Immature natural killer cell (primary cell): ENCODE data around the gene MANBA. TPM values are rescaled to one million over a fixed set of nuclear protein-coding genes. Genes with fewer than 3 reads are reported as not detected.

ENCODE experiments used
- DNase-seq, 3 donors: peaks; one replicate each; pipeline ENCODE4 v3.0.0; 2022; ENCODE audit warnings: mixed read lengths in 1 of 3
- H3K27ac Mint-ChIP-seq, 6 donors: one replicate each; pipeline ENCODE4 v1.8.0; 2020; ENCODE audit warnings: mixed read lengths in 6 of 6, mild to moderate bottlenecking in 5 of 6, inconsistent platforms in 4 of 6, moderate library complexity in 3 of 6
- H3K27me3 Mint-ChIP-seq, 3 donors: one replicate each; pipeline ENCODE4 v1.8.0; 2020 to 2021; ENCODE audit warnings: low read depth in 3 of 3, mild to moderate bottlenecking in 3 of 3, mixed read lengths in 3 of 3, moderate library complexity in 3 of 3, inconsistent platforms in 1 of 3
- H3K36me3 Mint-ChIP-seq, 3 donors: one replicate each; pipeline ENCODE4 v1.8.0; 2020; ENCODE audit warnings: mixed read lengths in 3 of 3, inconsistent platforms in 2 of 3, mild to moderate bottlenecking in 2 of 3
- H3K4me1 Mint-ChIP-seq, 2 donors: one replicate each; pipeline ENCODE4 v1.8.0; 2020; ENCODE audit warnings: inconsistent platforms in 2 of 2, mild to moderate bottlenecking in 2 of 2, mixed read lengths in 2 of 2, moderate library complexity in 1 of 2
- H3K4me3 Mint-ChIP-seq, 5 donors: one replicate each; pipeline ENCODE4 v1.8.0; 2020; ENCODE audit warnings: mild to moderate bottlenecking in 5 of 5, mixed read lengths in 5 of 5, inconsistent platforms in 3 of 5, moderate library complexity in 3 of 5
- H3K9me3 Mint-ChIP-seq, 6 donors: one replicate each; pipeline ENCODE4 v1.8.0; 2020; ENCODE audit warnings: mild to moderate bottlenecking in 6 of 6, mixed read lengths in 6 of 6, inconsistent platforms in 4 of 6, moderate library complexity in 3 of 6
- polyA plus RNA-seq, 3 donors: library from polyadenylated mRNA; unstranded; fragments of 300-500 nt; fragmentation: Illumina TruSeq; gene quantifications; one replicate each; pipeline ENCODE4 v1.2.3, GENCODE V29; 2021

Gene MANBA
- polyA plus RNA-seq, result 10 to 100 TPM; 17.7 to 26.2 (median 18.3) TPM

GRCh38 chr4:102760645-102761295 lies at the start of gene MANBA:
MANBA (minus strand) TSS chr4:102760968; CDS start chr4:102760894, 74 bp downstream.
- H3K27me3 Mint-ChIP-seq, result peaks cover 3 to 9% (median 5%) of the 10 kb centered on the region in 3 donors
- DNase-seq, result peak; percentile 78 to 80 (median 79)
- peak within 1 kb of the TSS; percentile 85 to 94 (median 91) for H3K27ac Mint-ChIP-seq
- H3K36me3 Mint-ChIP-seq, result no peaks in the 10 kb centered on the region
- H3K4me3 Mint-ChIP-seq, result peak within 1 kb of the TSS; percentile 93 to 97 (median 94)
- H3K9me3 Mint-ChIP-seq, result no peaks in the 10 kb centered on the region
- H3K4me1 Mint-ChIP-seq, result peaks cover 22 to 44% of the 10 kb centered on the region in 2 donors

- Mint-ChIP-seq H3K9me3 (peaks cover 0 to 1% (median 0%) of the 10 kb centered on the region in 6 donors), H3K27me3 (peaks cover 3 to 11% (median 3%) of the 10 kb centered on the region in 3 donors), H3K27ac (peak overlapping the region in 3 of 6 donors; percentile 30 to 63 (median 50)), H3K36me3 (peaks cover 0 to 11% (median 10%) of the 10 kb centered on the region in 3 donors), H3K4me3 (peak overlapping the region in 2 of 5 donors; percentile 36 to 40), H3K4me1 (peaks cover 76 to 93% of the 10 kb centered on the region in 2 donors)
- no peak for DNase-seq
Observed at GRCh38 chr4:102809691-102810090, 48.9 kb upstream of the MANBA start.

- H3K4me1 Mint-ChIP-seq, result peaks cover 71 to 88% of the 10 kb centered on the region in 2 donors
- DNase-seq, result no peak
- H3K27me3 Mint-ChIP-seq, result peaks cover 3 to 11% (median 3%) of the 10 kb centered on the region in 3 donors
- H3K9me3 Mint-ChIP-seq, result peaks cover 0 to 1% (median 0%) of the 10 kb centered on the region in 6 donors
- peaks cover 0 to 11% (median 10%) of the 10 kb centered on the region in 3 donors for H3K36me3 Mint-ChIP-seq
- peak overlapping the region in 5 of 6 donors; percentile 1 to 67 (median 33) for H3K27ac Mint-ChIP-seq
- H3K4me3 Mint-ChIP-seq, result peak overlapping the region in 3 of 5 donors; percentile 5 to 14 (median 12)
Observed at GRCh38 chr4:102809190-102809589, 48.4 kb upstream of the MANBA start.

GRCh38 chr4:102808009-102808408 lies 47.2 kb upstream of the MANBA start:
- peak overlapping the region in 1 of 6 donors; percentile 9 for H3K27ac Mint-ChIP-seq
- peaks cover 3 to 11% (median 3%) of the 10 kb centered on the region in 3 donors for H3K27me3 Mint-ChIP-seq
- peaks cover 69 to 84% of the 10 kb centered on the region in 2 donors for H3K4me1 Mint-ChIP-seq
- peaks cover 0 to 17% (median 10%) of the 10 kb centered on the region in 3 donors for H3K36me3 Mint-ChIP-seq
- H3K4me3 Mint-ChIP-seq, result no peak overlapping the region
- H3K9me3 Mint-ChIP-seq, result peaks cover 0 to 1% (median 0%) of the 10 kb centered on the region in 6 donors
- no peak for DNase-seq

GRCh38 chr4:102807345-102807744 lies 46.6 kb upstream of the MANBA start:
- H3K27ac Mint-ChIP-seq, result peak overlapping the region in 1 of 6 donors; percentile 2

GRCh38 chr4:102799816-102800215 lies 39.0 kb upstream of the MANBA start:
- no peak for DNase-seq
- no peak overlapping the region for H3K4me3 Mint-ChIP-seq
- H3K36me3 Mint-ChIP-seq, result peaks cover 7 to 46% (median 36%) of the 10 kb centered on the region in 3 donors
- H3K9me3 Mint-ChIP-seq, result no peaks in the 10 kb centered on the region
- H3K27ac Mint-ChIP-seq, result peak overlapping the region in 1 of 6 donors; percentile 48
- H3K27me3 Mint-ChIP-seq, result peaks cover 0 to 6% (median 4%) of the 10 kb centered on the region in 3 donors
- H3K4me1 Mint-ChIP-seq, result peaks cover 23 to 67% of the 10 kb centered on the region in 2 donors

More at GRCh38 chr4:102807345-102807744, 46.6 kb upstream of the MANBA start:
- Mint-ChIP-seq H3K9me3 (peaks cover 0 to 1% (median 0%) of the 10 kb centered on the region in 6 donors), H3K4me1 (peaks cover 65 to 82% of the 10 kb centered on the region in 2 donors), H3K36me3 (peaks cover 0 to 20% (median 13%) of the 10 kb centered on the region in 3 donors), H3K27me3 (peaks cover 3 to 11% (median 6%) of the 10 kb centered on the region in 3 donors), H3K4me3 (no peak overlapping the region)
- no peak for DNase-seq

GRCh38 chr4:102794999-102795398 lies 34.2 kb upstream of the MANBA start:
- peak overlapping the region in 3 of 6 donors; percentile 41 to 70 (median 49) for H3K27ac Mint-ChIP-seq
- no peak for DNase-seq
- peaks cover 17 to 71% of the 10 kb centered on the region in 2 donors for H3K4me1 Mint-ChIP-seq
- H3K9me3 Mint-ChIP-seq, result no peaks in the 10 kb centered on the region
- H3K27me3 Mint-ChIP-seq, result peaks cover 0 to 11% (median 0%) of the 10 kb centered on the region in 3 donors
- peaks cover 3 to 39% (median 26%) of the 10 kb centered on the region in 3 donors for H3K36me3 Mint-ChIP-seq
- H3K4me3 Mint-ChIP-seq, result no peak overlapping the region

- no peak for DNase-seq
- Mint-ChIP-seq H3K36me3 (peaks cover 3 to 21% (median 21%) of the 10 kb centered on the region in 3 donors), H3K4me1 (peaks cover 20 to 66% of the 10 kb centered on the region in 2 donors), H3K27ac (peak overlapping the region in 5 of 6 donors; percentile 3 to 75 (median 19)), H3K27me3 (peaks cover 0 to 11% (median 0%) of the 10 kb centered on the region in 3 donors), H3K9me3 (no peaks in the 10 kb centered on the region), H3K4me3 (no peak overlapping the region)
Observed at GRCh38 chr4:102792361-102792936, 31.7 kb upstream of the MANBA start.

- Mint-ChIP-seq H3K4me3 (no peak overlapping the region), H3K36me3 (peaks cover 3 to 17% (median 17%) of the 10 kb centered on the region in 3 donors), H3K27me3 (peaks cover 0 to 11% (median 2%) of the 10 kb centered on the region in 3 donors), H3K9me3 (no peaks in the 10 kb centered on the region), H3K27ac (peak overlapping the region; percentile 11 to 76 (median 47)), H3K4me1 (peaks cover 17 to 65% of the 10 kb centered on the region in 2 donors)
- no peak for DNase-seq
Observed at GRCh38 chr4:102791318-102791835, 30.6 kb upstream of the MANBA start.

GRCh38 chr4:102789317-102789717 lies 28.5 kb upstream of the MANBA start:
- H3K9me3 Mint-ChIP-seq, result no peaks in the 10 kb centered on the region
- H3K27me3 Mint-ChIP-seq, result peaks cover 0 to 5% (median 2%) of the 10 kb centered on the region in 3 donors
- H3K36me3 Mint-ChIP-seq, result peaks cover 0 to 7% (median 5%) of the 10 kb centered on the region in 3 donors
- DNase-seq, result no peak
- no peak overlapping the region for H3K4me3 Mint-ChIP-seq
- peak overlapping the region in 5 of 6 donors; percentile 6 to 43 (median 17) for H3K27ac Mint-ChIP-seq
- peaks cover 7 to 50% of the 10 kb centered on the region in 2 donors for H3K4me1 Mint-ChIP-seq

GRCh38 chr4:102787944-102788343 lies 27.2 kb upstream of the MANBA start:
- Mint-ChIP-seq H3K27ac (no peak overlapping the region), H3K27me3 (peaks cover 0 to 5% (median 2%) of the 10 kb centered on the region in 3 donors), H3K4me1 (peaks cover 7 to 43% of the 10 kb centered on the region in 2 donors), H3K9me3 (no peaks in the 10 kb centered on the region), H3K4me3 (no peak overlapping the region), H3K36me3 (peaks cover 0 to 6% (median 5%) of the 10 kb centered on the region in 3 donors)
- no peak for DNase-seq

GRCh38 chr4:102787096-102787881 lies 26.5 kb upstream of the MANBA start:
- peaks cover 0 to 2% (median under 1%) of the 10 kb centered on the region in 3 donors for H3K27me3 Mint-ChIP-seq
- DNase-seq, result no peak
- H3K4me1 Mint-ChIP-seq, result peaks cover 7 to 39% of the 10 kb centered on the region in 2 donors
- peaks cover 0 to 2% (median 2%) of the 10 kb centered on the region in 3 donors for H3K36me3 Mint-ChIP-seq
- H3K27ac Mint-ChIP-seq, result peak overlapping the region in 1 of 6 donors; percentile 45
- H3K9me3 Mint-ChIP-seq, result no peaks in the 10 kb centered on the region
- no peak overlapping the region for H3K4me3 Mint-ChIP-seq

GRCh38 chr4:102786279-102786678 lies 25.5 kb upstream of the MANBA start:
- no peak overlapping the region for H3K4me3 Mint-ChIP-seq
- peaks cover 0 to 2% (median 0%) of the 10 kb centered on the region in 3 donors for H3K27me3 Mint-ChIP-seq
- H3K27ac Mint-ChIP-seq, result no peak overlapping the region

More at GRCh38 chr4:102786279-102786678, 25.5 kb upstream of the MANBA start:
- Mint-ChIP-seq H3K4me1 (peaks cover 7 to 29% of the 10 kb centered on the region in 2 donors), H3K36me3 (no peaks in the 10 kb centered on the region), H3K9me3 (no peaks in the 10 kb centered on the region)
- no peak for DNase-seq
